GM12872 (cell line): ENCODE results near the gene JPT2.

Experiments
- TF ChIP-seq, protein P1 (sequence below): IDR thresholded peaks from 3 replicates; pipeline ENCODE4 v1.5.1; 2011; ENCODE audit warnings: low read depth, mild to moderate bottlenecking, low read length, moderate library complexity; ENCODE audit not compliant: insufficient read depth

The JPT2 gene

DNA sequence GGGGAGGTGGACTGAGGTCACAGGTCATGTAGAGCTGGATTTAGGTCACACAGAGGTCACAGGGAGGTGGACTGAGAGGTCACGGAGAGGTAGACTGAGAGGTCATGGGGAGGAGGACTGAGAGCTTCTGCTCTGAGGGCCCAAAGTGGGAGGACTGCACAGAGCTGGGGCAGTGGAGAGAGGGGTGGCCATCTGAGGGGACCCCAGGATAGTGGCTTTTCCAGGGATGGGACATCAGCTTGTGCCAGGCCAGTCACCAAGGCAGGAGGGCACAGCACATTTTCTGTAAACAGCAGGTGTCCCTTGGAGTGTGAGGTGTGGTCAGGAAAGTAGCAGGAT is 26.1 kb upstream of the JPT2 start:
- TF ChIP-seq, protein P1, sequence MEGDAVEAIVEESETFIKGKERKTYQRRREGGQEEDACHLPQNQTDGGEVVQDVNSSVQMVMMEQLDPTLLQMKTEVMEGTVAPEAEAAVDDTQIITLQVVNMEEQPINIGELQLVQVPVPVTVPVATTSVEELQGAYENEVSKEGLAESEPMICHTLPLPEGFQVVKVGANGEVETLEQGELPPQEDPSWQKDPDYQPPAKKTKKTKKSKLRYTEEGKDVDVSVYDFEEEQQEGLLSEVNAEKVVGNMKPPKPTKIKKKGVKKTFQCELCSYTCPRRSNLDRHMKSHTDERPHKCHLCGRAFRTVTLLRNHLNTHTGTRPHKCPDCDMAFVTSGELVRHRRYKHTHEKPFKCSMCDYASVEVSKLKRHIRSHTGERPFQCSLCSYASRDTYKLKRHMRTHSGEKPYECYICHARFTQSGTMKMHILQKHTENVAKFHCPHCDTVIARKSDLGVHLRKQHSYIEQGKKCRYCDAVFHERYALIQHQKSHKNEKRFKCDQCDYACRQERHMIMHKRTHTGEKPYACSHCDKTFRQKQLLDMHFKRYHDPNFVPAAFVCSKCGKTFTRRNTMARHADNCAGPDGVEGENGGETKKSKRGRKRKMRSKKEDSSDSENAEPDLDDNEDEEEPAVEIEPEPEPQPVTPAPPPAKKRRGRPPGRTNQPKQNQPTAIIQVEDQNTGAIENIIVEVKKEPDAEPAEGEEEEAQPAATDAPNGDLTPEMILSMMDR, result no peak

DNA sequence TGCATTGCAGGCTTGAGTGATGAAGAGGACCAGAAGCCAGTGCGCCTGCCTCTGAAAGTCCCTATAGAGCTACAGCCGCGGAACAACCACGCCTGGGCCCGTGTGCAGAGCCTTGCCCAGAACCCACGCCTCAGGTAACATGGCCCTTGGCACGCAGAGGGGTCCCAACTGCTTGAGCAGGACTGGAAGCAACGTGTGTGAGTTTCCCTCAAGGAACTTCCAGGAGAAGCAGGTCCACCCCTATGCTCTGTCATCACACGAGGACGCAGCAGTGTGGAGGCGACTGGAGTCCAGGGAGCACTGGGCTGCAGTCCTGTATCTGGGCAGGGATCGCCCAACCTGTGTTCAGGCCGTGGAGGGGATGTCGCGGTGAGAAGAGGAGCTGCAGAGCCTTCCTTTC is 25.1 kb upstream of the JPT2 start:
- TF ChIP-seq, protein P1, result no peak

DNA sequence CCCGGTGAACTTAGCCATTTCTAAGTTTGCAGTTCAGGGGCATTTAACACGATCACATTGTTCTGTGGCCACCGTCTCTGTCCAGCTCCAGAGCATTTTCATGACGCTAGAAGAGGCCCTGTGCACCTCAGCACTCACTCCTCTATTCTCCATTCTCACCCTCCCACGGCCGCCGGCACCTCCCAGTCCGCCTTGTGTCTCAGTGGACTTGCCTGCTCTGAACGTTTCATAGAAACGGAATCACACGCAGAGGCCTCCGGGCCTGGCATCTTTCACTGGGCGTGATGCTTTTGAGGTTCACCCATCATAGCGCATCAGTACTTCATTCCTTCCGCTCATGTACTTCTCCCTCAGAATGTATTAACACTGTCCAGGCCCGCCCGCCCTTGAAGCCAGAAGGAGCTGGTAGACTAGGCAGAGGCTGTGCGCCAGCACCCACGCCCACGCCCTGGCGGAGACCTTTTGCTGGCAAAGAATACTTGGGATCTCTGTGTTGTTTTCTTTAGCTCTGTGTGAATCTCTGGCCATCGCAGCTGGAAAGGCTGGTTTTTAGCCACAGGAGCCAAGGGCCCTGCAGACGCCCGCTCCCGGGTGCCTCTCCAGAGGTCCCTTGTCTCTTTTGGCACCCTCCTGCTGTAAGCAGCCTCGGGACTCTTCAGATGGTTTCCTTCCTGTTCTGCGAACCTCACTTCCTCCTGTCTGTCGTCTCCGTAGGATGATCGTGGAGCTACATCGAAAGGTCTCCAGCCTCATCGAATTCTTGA is 23.4 kb upstream of the JPT2 start:
- TF ChIP-seq, protein P1, result no peak

DNA sequence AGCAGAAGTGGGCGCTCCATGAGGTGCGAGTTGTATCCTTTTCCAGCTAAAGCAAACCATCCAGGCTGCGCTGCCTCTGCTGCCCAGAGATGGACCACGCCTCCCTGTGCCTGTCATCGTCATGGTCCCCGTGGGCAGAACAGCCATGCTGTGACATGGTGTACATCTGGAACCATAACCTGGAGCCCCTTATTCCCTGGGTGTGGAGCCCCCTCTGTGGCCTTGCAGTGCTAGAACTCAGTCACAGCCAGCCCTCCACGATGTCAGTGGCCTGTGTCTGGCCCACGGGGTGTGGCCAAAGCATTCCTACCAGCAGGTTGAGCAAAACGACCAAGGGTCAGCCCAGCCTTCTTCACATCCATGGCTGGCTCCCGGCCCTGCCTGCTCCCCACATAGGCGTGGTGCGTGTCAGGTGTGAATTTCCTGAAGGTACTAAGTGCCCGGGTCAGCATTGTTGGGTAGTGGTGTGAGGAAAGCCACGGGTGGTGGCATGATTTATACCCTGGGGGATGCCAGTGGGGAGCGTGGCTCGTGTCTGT is 22.7 kb upstream of the JPT2 start:
- TF ChIP-seq, protein P1, result no peak

DNA sequence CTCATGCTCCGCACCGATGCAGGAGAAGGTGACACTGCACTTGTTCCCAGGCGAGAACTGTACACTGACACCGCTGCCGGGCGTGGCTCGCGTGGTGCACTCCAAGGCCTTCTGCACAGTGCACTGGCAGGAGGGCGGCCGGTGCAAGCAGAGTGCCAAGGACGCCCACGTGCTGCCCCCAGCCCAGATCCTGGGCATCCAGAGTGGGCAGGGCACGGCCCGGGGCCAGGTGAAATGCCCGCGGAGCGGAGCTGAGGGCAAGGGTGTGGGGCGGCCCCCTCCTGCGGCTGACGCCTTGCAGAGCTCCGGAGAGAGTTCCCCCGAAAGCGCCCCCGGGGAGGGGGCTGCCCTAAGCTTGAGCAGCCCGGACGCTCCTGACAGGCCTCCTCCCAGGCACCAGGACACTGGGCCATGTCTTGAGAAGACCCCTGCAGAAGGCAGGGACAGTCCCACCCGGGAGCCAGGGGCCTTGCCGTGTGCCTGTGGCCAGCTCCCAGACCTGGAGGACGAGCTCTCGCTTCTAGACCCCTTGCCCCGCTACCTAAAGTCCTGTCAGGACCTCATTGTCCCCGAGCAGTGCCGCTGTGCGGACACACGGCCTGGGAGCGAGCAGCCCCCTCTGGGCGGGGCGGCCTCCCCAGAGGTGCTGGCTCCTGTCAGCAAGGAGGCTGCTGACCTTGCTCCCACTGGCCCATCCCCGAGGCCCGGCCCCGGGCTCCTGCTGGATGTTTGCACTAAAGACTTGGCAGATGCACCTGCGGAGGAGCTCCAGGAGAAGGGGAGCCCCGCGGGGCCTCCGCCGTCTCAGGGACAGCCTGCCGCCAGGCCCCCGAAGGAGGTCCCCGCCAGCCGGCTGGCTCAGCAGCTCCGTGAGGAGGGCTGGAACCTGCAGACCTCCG is 21.9 kb upstream of the JPT2 start:
- TF ChIP-seq, protein P1, result no peak

DNA sequence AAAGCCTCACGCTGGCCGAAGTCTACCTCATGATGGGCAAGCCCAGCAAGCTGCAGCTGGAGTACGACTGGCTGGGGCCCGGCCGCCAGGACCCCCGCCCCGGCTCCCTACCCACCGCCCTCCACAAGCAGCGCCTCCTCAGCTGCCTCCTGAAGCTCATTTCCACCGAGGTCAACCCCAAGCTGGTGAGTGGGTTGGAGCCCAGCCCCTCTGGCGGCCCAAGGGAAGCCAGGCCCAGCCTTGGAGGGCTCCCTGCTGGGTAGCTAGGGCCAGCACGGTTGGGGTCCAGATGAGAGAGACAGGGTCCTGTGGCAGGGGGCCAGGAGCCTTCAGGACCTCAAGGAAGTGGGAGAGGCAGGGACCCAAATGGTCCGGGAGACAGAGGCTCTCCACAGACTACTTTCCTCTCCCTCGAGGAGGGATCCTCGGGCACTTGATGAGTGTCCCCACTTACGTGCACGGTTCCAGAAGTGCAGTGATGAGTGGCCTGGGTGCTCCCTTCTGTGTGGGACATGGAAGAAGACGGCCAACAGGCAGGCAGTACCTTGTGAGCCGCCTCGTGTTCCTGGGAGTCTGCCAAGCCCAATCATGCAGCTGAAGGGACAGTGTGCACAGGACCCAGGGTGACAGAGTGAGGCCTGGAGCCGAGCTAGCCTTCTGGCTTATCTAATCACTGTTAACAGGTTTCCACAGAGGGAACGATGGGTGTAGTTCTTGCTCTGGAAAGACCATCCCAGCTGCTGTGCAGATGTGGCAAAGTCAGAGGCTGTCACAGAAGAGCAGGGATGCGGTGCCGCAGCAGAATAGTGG is 21.1 kb upstream of the JPT2 start:
- TF ChIP-seq, protein P1, result no peak

DNA sequence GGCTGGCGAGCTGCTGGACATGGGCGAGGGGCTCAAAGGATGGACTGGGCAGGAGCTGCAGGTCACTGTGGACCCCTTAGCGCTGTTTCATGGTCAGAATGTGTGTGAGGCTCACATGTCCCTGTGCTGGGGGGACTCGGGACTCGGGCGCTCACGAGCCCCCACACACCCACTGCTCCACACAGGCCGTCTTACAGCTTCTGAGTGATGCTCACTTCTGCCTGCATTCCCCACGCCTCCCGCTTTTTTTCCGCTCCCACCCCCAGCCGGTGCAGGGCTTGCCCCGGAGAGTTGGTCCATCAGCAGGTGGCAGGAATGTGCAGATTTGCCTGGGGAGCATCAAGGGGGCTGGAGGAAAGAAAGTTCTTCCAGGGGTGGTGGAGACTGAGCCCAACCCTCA is 20.2 kb upstream of the JPT2 start:
- TF ChIP-seq, protein P1, result no peak
